DMS53 treated with DMSO at 0.1 percent for 48 hours (cell line): ENCODE measurements around the gene EDC4.

Experiments used
- DNase-seq: peaks from one replicate; lab custom pipeline; 2025; ENCODE audit not compliant: unreplicated experiment; lab: John Stamatoyannopoulos, UW

EDC4 gene

GRCh38 chr16:67873435-67874370, 851 bp downstream of the EDC4 start:
- no peak for DNase-seq

- no peak for DNase-seq
These were observed 1.5 kb downstream of the EDC4 start for GRCh38 chr16:67874372-67874771.

DNA sequence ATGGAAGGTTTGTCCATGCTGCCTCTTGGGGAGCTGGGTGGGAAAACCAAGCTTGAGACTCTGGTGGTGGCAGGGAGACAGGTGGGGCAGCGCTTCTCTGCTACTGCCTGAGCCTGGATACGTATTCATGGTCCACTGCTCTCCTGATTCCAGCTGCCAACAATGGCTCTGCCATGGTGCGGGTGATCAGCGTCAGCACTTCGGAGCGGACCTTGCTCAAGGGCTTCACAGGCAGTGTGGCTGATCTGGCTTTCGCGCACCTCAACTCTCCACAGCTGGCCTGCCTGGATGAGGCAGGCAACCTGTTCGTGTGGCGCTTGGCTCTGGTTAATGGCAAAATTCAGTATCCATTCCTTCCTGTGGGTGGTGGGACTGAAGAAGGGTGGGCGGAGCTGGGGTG, 4.2 kb downstream of the EDC4 start:
- no peak for DNase-seq

DNA sequence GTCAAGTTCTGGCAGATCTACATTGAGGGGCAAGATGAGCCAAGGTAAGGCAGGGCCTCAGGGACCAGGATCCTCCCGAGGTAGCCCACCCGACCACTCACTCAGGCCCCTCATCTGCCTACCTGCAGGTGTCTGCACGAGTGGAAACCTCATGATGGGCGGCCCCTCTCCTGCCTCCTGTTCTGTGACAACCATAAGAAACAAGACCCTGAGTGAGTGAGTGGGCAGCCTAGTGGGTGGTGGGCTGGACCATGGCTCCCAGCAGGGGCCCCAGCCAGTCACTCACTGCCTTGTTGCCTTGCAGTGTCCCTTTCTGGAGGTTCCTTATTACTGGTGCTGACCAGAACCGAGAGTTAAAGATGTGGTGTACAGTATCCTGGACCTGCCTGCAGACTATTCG, 5.4 kb downstream of the EDC4 start:
- DNase-seq, result no peak

DNA sequence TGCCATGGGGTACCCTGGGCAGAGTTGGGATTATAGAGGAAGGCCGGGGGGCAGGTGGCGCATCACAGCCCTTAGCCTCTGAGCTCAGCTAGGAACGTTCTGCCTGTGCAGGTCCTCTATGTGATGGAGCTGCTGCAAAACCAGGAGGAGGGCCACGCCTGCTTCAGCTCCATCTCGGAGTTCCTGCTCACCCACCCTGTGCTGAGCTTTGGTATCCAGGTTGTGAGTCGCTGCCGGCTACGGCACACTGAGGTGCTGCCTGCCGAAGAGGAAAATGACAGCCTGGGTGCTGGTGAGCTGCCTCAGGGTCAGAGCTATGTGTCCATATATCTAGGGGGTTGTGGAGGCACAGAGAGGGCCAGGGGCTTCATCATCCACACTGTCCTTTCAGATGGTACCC, 6.0 kb downstream of the EDC4 start:
- no peak for DNase-seq

DNA sequence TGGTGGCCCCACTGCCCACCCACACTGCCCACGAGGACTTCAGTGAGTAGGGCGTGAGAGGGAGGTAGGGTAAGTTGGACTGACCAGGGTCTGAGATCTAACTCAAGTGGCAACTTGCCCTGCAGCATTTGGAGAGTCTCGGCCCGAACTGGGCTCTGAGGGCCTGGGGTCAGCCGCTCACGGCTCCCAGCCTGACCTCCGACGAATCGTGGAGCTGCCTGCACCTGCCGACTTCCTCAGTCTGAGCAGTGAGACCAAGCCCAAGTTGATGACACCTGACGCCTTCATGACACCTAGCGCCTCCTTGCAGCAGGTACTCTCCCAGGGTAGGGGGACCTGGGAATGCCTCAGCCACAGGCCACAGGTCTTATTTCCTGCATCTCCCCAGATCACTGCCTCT, 6.6 kb downstream of the EDC4 start:
- DNase-seq, result no peak

DNA sequence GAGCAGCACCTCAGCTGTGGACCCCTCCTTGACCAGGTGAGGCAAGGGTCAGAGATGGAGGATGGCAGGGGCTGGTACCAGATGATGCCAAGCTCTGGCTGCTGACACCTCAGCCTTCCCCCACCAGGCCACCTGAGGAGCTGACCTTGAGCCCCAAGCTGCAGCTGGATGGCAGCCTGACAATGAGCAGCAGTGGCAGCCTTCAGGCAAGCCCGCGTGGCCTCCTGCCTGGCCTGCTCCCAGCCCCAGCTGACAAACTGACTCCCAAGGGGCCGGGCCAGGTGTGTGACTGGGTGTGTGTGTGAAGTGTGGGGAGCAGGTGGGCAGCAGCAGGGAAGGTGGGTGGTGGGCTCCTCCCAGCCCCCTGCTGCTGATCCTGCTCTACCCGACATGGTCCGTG, 7.1 kb downstream of the EDC4 start:
- no peak for DNase-seq

DNA sequence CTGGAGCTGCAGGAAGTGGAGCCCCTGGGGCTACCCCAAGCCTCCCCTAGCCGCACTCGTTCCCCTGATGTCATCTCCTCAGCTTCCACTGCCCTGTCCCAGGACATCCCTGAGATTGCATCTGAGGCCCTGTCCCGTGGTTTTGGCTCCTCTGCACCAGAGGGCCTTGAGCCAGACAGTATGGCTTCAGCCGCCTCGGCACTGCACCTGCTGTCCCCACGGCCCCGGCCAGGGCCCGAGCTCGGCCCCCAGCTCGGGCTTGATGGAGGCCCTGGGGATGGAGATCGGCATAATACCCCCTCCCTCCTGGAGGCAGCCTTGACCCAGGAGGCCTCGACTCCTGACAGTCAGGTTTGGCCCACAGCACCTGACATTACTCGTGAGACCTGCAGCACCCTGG, 7.7 kb downstream of the EDC4 start:
- no peak for DNase-seq

DNA sequence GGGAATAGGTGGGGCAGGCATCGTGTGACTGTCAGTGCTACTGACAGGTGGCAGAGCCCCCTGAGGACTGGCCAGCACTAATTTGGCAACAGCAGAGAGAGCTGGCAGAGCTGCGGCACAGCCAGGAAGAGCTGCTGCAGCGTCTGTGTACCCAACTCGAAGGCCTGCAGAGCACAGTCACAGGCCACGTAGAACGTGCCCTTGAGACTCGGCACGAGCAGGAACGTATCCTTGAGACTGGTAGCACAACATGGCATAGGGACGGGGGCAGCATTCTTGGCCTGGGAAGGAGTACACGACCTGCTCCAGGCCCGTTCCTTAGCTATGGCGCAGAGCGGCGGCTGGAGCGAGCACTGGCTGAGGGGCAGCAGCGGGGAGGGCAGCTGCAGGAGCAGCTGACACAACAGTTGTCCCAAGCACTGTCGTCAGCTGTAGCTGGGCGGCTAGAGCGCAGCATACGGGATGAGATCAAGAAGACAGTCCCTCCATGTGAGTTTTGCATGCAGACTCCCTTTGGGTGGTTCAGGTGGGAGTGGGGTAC, 8.8 kb downstream of the EDC4 start:
- no peak for DNase-seq

GRCh38 chr16:67882374-67883145, 9.7 kb downstream of the EDC4 start:
- no peak for DNase-seq

DNA sequence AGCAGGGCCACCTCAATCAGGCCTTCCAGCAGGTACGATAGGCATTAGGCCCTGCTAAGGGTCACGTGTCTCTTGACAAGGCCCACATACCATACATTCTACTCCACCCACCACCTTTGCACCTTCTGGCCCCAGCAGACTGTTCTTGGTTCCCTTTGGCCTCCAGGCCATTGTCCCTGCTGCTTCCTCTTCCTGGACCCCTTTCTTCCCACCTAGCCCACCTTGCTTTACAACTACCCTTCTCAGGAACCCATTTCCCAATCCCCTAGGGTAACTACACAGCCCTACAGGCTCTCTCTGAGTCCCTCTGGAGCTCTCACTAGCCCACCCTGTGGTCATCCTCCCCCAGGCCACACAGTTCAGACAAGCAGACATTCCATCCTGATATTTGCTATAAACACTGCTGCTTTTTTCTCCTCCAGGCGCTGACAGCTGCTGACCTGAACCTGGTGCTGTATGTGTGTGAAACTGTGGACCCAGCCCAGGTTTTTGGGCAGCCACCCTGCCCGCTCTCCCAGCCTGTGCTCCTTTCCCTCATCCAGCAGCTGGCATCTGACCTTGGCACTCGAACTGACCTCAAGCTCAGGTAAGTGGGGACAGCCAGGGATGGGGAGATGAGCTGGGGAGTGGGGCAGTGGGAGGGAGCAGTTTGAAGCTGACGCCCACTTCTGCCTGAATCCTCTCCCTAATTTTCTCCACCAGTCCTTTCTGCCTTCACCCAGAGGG, 10.5 kb downstream of the EDC4 start:
- DNase-seq, result no peak

- peak; percentile 37 for DNase-seq
These were observed 11.0 kb downstream of the EDC4 start for GRCh38 chr16:67883872-67884261.

GRCh38 chr16:67884684-67885083, 11.8 kb downstream of the EDC4 start, which contains the start of gene NRN1L:
TSS of gene NRN1L (plus strand) at chr16:67884885. CDS start at chr16:67884904, 19 bp downstream.
- DNase-seq, result no peak

DNA sequence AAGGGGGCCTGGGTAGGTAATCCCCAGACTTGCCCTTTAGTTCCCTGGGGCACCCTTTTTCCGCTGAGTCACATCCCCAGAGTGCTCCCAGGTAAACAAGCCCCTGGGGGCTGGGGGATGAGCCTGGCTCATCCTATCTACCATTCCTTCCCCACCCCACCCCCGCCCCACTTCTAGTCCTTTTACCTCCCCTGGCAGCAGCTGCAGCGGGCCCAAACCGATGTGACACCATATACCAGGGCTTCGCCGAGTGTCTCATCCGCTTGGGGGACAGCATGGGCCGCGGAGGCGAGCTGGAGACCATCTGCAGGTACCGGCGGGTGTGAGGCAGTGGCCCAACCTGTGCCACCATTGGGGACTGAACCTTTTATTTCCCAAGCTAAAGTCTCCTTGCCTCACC, 12.7 kb downstream of the EDC4 start:
- DNase-seq, result no peak

GRCh38 chr16:67885976-67886375, 13.1 kb downstream of the EDC4 start:
- no peak for DNase-seq

DNA sequence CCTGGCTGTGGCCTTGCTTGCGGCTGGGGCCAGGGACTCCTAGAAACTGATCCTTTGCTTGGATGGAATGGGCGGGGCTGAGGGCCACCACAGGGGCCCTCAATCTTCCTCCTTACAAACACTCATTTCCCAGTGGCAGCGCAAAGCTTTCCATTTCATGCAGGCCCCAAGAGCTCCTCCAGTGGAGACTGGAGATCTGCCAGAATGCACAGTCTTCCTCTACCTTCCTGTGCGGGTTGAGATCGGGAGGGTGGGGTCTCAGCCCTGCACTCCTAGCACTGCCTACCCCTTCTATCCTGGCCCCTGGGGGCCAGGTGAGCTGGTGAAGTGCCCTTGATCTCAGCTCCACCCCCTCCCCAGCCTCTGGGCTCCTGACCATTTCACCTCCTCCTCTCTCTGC, 13.5 kb downstream of the EDC4 start:
- no peak for DNase-seq

- DNase-seq, result no peak
These were observed 15.5 kb downstream of the EDC4 start for GRCh38 chr16:67888331-67888730.

DNA sequence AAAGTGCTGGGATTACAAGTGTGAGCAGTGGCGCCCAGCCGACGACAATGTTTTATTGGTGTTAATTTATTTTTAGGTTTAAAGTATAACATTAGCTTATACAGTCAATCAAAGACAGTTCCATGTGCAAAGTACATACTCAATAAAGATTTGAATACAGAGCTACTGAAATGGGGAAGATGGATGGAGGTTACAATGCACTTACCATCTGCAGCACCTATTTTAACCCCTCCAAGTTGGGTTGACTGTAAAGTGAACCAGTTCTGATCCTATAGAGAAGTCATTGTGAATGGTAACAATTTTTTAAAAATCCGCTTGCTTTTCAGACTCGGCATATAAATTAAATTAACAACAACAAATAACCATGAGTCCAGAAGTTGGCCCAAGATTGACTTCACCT, 19.5 kb downstream of the EDC4 start:
- no peak for DNase-seq

- DNase-seq, result peak; percentile 80
These were observed 20.3 kb downstream of the EDC4 start, which contains the start of gene PSKH1 for GRCh38 chr16:67892899-67893742. TSS of gene PSKH1 (plus strand) at chr16:67893254. CDS start at chr16:67908750, 15,496 bp downstream.

DNA sequence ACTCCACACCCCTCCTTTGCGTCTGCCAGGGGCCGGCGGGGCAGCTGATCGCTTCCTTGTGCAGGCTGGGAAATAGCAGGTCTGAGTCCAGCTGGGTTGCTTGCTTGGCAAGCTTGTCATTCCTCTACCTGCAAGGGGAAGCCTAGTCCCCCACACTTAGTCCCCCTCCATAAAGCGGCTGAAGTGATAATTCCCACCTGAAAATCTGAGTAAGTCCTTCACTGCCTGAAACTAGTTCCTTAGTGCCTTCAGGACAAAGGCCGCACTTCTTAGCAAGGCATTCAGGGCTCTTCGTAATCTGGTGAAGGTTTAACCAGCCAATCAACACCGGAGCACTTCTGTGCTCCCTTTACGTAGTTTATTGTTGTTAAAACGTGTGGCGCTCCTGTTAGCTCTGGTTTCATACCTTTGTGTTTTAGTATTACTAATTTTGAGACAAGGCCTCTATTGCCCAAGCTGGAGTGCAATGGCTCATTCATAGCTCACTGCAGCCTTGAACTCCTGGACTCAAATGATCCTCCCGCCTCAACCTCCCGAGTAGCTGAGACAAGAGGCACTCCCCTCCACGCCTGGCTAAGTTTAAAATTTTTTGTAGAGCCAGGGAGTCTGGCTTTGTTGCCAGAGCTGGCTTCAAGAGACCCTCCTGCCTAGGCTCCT, 21.0 kb downstream of the EDC4 start:
- no peak for DNase-seq
